Upper lobe of left lung (tissue), 6 donors: ENCODE measurements around the gene FAM174A. TPM values are rescaled to one million over a fixed set of nuclear protein-coding genes. Genes with fewer than 3 reads are reported as not detected.
"Not testable (repeated sequence)": the region's sequence is repeated elsewhere in the genome, so short reads cannot be mapped to it uniquely, and the experiment has no call there.

Experiments
- ATAC-seq, 2 donors: fragments of 200-7000 bp; cut with Tn5 transposase; one replicate each; pipeline ENCODE4 v1.9.1; 2022; ENCODE audit warnings: mild to moderate bottlenecking in 2 of 2, moderate library complexity in 2 of 2; ENCODE audit not compliant: low FRiP score in 2 of 2
- DNase-seq, 2 donors: peaks; one replicate each; pipeline ENCODE4 v3.0.0-alpha.2; 2019 to 2020
- H3K27ac ChIP-seq, 4 donors: fragments of 200-600 bp; sonication (generic); one replicate each; pipeline ENCODE4 v1.5.1; 2016 to 2019
- H3K27me3 ChIP-seq, 4 donors: fragments of 200-600 bp; sonication (generic); one replicate each; pipeline ENCODE4 v1.5.1; 2017 to 2019
- H3K36me3 ChIP-seq, 4 donors: fragments of 200-600 bp; sonication (generic); one replicate each; pipeline ENCODE4 v1.5.1; 2016 to 2019
- H3K4me1 ChIP-seq, 4 donors: fragments of 200-600 bp; sonication (generic); one replicate each; pipeline ENCODE4 v1.5.1; 2018 to 2019
- H3K4me3 ChIP-seq, 4 donors: fragments of 200-600 bp; sonication (generic); one replicate each; pipeline ENCODE4 v1.5.1; 2017 to 2019; ENCODE audit warnings: mild to moderate bottlenecking in 2 of 4, moderate library complexity in 1 of 4
- H3K9me3 ChIP-seq, 4 donors: fragments of 200-600 bp; sonication (generic); one replicate each; pipeline ENCODE4 v1.5.1; 2018 to 2019
- CTCF ChIP-seq, 6 experiments: fragments of 450-650 bp in 4 of 6; fragments of 200-600 bp in 2 of 6; sonication (generic) in 2 of 6; IDR thresholded peaks; one replicate each; pipeline ENCODE4 v1.5.1; 2016 to 2019; ENCODE audit warnings: antibody characterized with exemption in 6 of 6
- EP300 ChIP-seq, 4 donors: sonication (generic); formaldehyde crosslinking; IDR thresholded peaks; one replicate each; pipeline ENCODE4 v1.5.1; 2017; ENCODE audit warnings: antibody characterized with exemption in 4 of 4, control low read depth in 2 of 4
- POLR2A ChIP-seq, 4 donors: fragments of 450-650 bp; IDR thresholded peaks; one replicate each; pipeline ENCODE4 v1.5.1; 2016 to 2017; ENCODE audit warnings: antibody characterized with exemption in 4 of 4, mild to moderate bottlenecking in 2 of 4
- POLR2AphosphoS5 ChIP-seq, 2 donors: sonication (generic); formaldehyde crosslinking; IDR thresholded peaks; one replicate each; pipeline ENCODE4 v1.5.1; 2017; ENCODE audit warnings: antibody characterized with exemption in 2 of 2
- WGBS, 2 donors: methylation state at CpG; one replicate each; pipeline ENCODE4 v1.1.5; 2017 to 2018; 5-methylcytosine and 5-hydroxymethylcytosine counted together
- total RNA-seq, 6 donors: library from RNA; depleted of rRNA in 4 of 6; stranded (reverse); fragments of >200 nt in 4 of 6; gene quantifications; one replicate each; pipeline versions ENCODE4 v1.1.0 to v1.2.1, GENCODE V29; 2016 to 2021
- donor health status: DM: no; HTN: no; CAD: no; lungs with moderate emphysema.
- donor health status: DM: no; HTN: yes; CAD: no; lungs with severe emphysema.

Gene FAM174A
- total RNA-seq, 6 donors from 2014 or later = 24.3 to 93.0 (median 51.7) TPM

GRCh38 chr5:100598446-100598845 lies 63.3 kb downstream of the FAM174A start:
- no peak for TF ChIP-seq POLR2A (IDR thresholded peaks at IDR 0.05)
- TF ChIP-seq CTCF (IDR thresholded peaks at IDR 0.05) = no peak
- no peak for TF ChIP-seq EP300 (IDR thresholded peaks at IDR 0.05)
- no peak for TF ChIP-seq POLR2AphosphoS5 (IDR thresholded peaks at IDR 0.05)
- no peaks in the 10 kb centered on the region for H3K27me3 ChIP-seq

GRCh38 chr5:100600298-100600994 lies 65.3 kb downstream of the FAM174A start:
- DNase-seq = no peak
- Histone ChIP-seq H3K27me3 (no peaks in the 10 kb centered on the region), H3K4me3 (no peak overlapping the region), H3K27ac (no peak overlapping the region), H3K4me1 (no peaks in the 10 kb centered on the region), H3K9me3 (no peaks in the 10 kb centered on the region), H3K36me3 (no peaks in the 10 kb centered on the region)
- 68% methylated on average over 5 of the region's 5 CpGs for WGBS, 2 donors
- no peak for ATAC-seq
- TF ChIP-seq POLR2A (IDR thresholded peaks at IDR 0.05) = no peak
- no peak for TF ChIP-seq EP300 (IDR thresholded peaks at IDR 0.05)
- no peak for TF ChIP-seq CTCF (IDR thresholded peaks at IDR 0.05)
- TF ChIP-seq POLR2AphosphoS5 (IDR thresholded peaks at IDR 0.05) = no peak

More at GRCh38 chr5:100598446-100598845, 63.3 kb downstream of the FAM174A start:
- ATAC-seq = no peak
- 72 to 77% methylated on average over 1 of the region's 1 CpG for WGBS, 2 donors
- Histone ChIP-seq H3K27ac (no peak overlapping the region), H3K4me3 (no peak overlapping the region), H3K4me1 (no peaks in the 10 kb centered on the region), H3K36me3 (no peaks in the 10 kb centered on the region), H3K9me3 (no peaks in the 10 kb centered on the region)
- no peak for DNase-seq

- DNase-seq = no peak
- no peak overlapping the region for H3K4me3 ChIP-seq
- TF ChIP-seq EP300 (IDR thresholded peaks at IDR 0.05) = no peak
- TF ChIP-seq POLR2A (IDR thresholded peaks at IDR 0.05) = no peak
- TF ChIP-seq POLR2AphosphoS5 (IDR thresholded peaks at IDR 0.05) = no peak
- TF ChIP-seq CTCF (IDR thresholded peaks at IDR 0.05) = no peak
These were observed 68.0 kb downstream of the FAM174A start for GRCh38 chr5:100603141-100603540.

GRCh38 chr5:100604021-100604420 lies 68.8 kb downstream of the FAM174A start:
- ATAC-seq = not testable (repeated sequence)

More at GRCh38 chr5:100603141-100603540, 68.0 kb downstream of the FAM174A start:
- ATAC-seq = no peak
- H3K9me3 ChIP-seq = no peaks in the 10 kb centered on the region
- no peaks in the 10 kb centered on the region for H3K4me1 ChIP-seq
- H3K27me3 ChIP-seq = no peaks in the 10 kb centered on the region
- no peak overlapping the region for H3K27ac ChIP-seq
- H3K36me3 ChIP-seq = no peaks in the 10 kb centered on the region
- WGBS, 2 donors = 78 to 90% methylated on average over 2 of the region's 2 CpGs

GRCh38 chr5:100609594-100609993 lies 74.4 kb downstream of the FAM174A start:
- Histone ChIP-seq H3K27me3 (no peaks in the 10 kb centered on the region), H3K9me3 (no peaks in the 10 kb centered on the region), H3K27ac (no peak overlapping the region), H3K4me3 (no peak overlapping the region), H3K4me1 (no peaks in the 10 kb centered on the region), H3K36me3 (no peaks in the 10 kb centered on the region)
- ATAC-seq (no peak), DNase-seq (no peak)
- TF ChIP-seq CTCF (IDR thresholded peaks at IDR 0.05) (no peak), POLR2A (IDR thresholded peaks at IDR 0.05) (no peak), EP300 (IDR thresholded peaks at IDR 0.05) (no peak)
- WGBS, 2 donors = 80 to 83% methylated on average over 7 of the region's 7 CpGs

More at GRCh38 chr5:100604021-100604420, 68.8 kb downstream of the FAM174A start:
- H3K4me3 ChIP-seq, H3K36me3 ChIP-seq, H3K27ac ChIP-seq, H3K27me3 ChIP-seq, DNase-seq, H3K9me3 ChIP-seq, H3K4me1 ChIP-seq: not testable (repeated sequence)
- 85 to 94% methylated on average over 1 of the region's 1 CpG for WGBS, 2 donors
